Kidney tubule cell (primary cell): Measurements from ENCODE around the gene SIK2.
"Not testable (repeated sequence)": the region's sequence is repeated elsewhere in the genome, so short reads cannot be mapped to it uniquely, and the experiment has no call there.

ENCODE experiments used
- DNase-seq: peaks from one replicate; pipeline ENCODE4 v3.0.0-alpha.2; 2018; ENCODE audit warnings: low spot score

The SIK2 gene

GRCh38 chr11:111624608-111625007 lies 22.4 kb downstream of the SIK2 start:
- DNase-seq = no peak

DNA sequence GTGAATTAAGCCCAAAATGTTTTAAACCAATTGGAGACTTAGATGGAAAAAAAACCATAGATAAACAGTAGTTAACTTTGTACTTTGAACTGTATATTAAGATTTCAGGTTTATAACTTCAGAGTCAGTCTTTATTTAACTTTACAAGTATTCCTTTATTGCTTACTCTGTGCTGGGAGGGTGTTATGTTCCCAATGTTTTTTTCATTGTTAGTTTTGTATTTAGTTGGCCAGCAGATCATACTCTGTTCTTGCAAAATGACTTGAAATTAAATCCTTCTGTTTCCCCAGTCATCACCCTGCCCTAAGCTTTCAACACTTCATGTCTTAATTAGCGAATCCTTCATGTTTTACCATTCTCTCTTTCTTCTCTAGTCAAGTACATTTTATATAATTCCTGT lies 25.3 kb downstream of the SIK2 start:
- no peak for DNase-seq

GRCh38 chr11:111629499-111629898 lies 27.2 kb downstream of the SIK2 start:
- no peak for DNase-seq

GRCh38 chr11:111631024-111631665 lies 28.9 kb downstream of the SIK2 start:
- peak; percentile 69 for DNase-seq

DNA sequence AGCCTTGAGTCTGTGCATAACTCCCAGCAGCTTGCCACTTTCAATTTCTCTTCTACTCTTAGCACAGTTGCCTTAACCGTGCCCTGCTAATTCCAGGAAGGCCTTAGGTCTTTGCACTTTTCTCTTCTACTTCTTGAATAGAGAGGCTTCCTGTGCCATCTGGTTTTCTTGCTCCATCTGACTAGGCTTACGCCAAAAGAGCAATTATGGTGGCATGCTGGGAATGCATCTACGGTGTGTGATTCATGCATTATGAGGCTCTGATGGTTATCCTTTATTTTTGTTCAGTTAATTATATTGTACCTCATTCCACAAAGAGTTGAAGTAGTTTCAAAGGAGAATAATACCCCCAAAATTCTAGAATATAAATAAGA lies 29.4 kb downstream of the SIK2 start:
- DNase-seq = peak; percentile 84

DNA sequence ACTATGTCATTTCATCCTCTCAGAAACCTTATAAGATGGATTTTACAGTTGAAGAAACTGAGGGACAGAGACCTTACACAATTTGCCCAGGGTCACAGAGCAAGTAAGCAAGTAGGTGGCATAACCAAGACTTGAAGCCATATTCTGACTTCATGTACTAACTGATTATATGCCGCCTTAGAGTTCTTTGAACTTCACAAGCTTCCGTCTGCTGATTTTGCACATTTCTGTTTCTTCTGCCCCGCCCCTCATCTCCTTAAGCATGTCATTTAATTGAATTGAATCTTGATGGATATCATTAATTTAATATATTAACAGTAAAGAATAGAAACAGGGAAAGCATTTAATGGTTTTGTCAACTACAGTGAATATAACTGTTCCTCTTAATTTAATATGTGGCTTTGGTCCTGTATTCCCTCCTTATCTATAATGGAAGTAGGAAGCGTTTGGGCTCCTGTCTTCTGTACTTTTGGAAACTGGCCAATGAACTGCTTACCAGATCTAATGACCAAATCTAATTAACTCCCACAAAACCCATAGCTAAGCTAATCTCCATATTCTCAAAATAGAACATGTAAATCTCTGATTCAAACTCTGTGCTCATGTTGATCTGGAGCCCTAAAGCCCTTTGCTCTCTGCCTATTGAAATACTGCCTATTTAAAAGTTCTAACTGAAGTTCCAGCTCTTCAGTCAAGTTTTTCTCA lies 30.4 kb downstream of the SIK2 start:
- no peak for DNase-seq

- no peak for DNase-seq
Observed at GRCh38 chr11:111633248-111633647, 31.0 kb downstream of the SIK2 start.

DNA sequence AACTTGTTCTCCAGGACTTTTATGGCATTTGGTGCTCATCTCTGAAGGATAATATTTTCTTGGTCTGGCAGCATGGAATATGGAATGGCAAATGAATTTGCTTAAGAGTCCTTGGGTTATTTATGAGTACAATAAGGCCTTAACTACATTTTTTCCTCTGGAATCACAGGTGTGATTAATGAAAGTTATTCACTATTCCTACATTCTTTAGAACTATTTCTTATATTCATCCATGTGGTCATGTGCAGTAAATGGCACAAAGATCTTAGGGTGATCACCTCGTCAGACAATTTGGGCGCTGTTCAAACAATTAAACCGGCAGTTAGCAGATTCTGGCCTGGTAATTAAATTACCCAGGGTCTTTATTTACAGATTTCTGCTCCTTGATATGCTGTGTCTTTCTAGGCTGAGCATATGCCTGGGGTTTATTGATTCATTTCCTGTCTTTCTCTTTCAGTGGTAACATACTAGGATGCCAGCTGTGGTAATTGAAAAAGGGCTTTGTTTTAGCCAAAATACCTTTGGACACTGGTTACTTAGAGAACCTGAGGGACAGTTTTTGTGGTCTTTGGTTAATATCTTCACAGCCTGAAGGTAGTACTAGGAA lies 31.6 kb downstream of the SIK2 start:
- DNase-seq = peak; percentile 64

DNA sequence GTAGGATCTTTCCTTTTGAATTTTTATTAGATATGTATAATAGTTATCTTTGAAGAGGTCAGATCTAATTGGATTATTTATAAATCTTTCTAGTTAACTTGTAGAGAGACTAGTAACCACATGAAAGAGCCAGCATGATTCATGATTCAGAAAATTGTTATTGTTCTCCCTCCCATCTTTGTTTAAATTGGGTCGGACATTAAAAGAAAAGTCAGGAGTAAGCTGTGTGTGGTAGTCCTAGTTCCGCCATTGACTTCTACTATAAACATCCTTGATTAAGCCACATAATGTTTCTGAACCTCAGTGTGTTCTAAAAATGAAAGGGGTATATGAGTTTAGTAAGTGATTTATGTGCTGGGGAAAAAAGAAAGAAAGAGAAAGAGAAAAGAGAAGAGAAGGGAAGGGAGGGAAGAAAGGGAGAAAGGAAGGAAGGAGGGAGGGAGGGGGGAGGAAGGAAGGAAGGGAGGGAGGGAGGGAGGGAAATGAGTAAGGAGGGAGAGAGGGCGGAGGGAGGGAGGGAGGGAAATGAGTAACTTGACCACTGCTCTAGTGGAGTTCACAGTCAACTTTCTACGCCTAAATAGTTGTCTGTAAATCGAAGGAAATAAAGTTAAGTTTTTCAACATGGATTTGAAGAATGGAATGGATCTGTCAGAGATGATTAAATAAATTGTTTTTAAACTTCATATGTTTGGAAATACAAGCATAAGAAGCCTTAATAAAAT lies 32.9 kb downstream of the SIK2 start:
- DNase-seq = peak; percentile 64

- DNase-seq = peak; percentile 63
Observed at GRCh38 chr11:111635706-111636045, 33.4 kb downstream of the SIK2 start.

DNA sequence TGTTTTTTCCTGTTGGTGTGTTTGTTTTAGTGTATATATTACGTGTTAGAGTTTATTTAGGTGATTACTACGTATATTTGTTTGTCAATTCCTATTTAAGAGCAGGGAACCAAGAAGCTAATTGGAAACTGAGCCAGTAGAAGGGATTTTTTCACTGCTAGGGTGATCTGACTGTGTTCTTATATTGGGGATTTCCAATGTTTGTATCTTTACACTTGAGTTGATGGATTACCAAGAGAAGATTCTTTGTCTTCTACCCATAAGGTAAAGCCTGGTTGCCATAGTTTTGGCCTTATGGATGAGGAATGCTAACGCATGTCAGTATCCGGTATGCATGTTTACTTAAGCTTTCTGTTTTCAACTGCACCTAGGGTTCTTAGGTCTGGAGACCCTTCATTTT lies 35.6 kb downstream of the SIK2 start:
- DNase-seq = no peak

DNA sequence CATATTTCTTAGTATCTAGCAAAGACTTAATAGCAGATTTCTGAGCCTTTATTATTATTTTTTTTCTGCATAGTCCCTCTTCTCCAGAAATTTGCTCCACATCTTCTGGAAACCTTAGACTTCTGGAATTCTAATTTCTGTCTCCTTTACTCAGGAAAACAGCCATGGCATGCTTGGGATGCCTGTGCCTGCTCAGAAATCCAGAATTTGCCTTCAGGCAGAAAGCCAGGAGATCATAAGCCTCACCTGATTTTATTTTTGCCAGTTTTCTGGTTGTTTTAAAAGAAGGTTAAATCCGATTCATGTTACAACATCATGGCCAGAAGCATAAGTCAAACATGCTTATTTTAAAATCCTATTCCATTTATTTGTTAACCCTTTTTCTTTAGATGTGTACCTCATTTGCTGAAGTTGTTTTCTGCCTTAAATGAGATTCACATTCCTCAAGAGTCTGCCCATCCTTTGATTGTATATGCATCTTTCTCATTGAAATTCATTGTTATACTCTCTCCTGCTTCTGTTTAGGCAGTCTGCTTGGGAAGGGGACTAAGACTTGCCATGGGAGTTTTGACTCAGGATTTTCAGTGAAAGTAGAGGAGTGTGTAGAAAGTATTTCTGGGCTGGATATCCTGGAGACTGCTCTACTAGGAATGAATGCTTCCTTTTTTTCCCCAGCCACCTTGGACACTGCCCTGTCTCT lies 37.1 kb downstream of the SIK2 start:
- DNase-seq = no peak

DNA sequence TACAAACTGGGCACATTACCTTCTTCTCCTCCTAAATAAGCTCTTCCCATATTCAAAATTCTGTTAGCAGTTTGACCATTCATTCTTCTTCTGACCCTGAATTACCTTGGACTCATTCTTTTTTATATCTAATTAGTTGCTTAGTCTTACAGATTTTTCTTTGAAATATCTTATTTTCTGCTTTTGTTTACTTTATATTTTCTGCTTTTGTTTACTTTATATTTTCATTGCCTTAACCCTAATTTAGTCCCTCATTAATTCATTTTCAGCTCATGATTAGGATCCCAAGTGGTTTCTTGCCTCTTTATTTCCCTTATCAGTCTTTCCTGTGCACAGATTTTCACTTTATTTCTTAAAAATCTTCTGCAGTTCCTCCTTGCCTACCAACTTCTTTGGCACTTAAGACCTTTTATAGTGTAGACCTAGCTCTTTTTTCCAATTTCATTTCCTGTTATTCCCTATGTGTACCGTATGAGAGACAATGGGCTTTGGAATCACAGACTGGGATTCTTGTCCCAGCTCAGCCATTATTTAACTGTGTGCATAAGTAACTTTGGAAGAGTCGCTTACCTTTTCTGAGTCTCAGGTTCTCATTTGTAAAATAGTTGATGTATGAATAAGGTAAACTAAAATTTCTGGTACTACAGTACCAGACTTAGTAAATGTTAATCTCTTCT lies 39.2 kb downstream of the SIK2 start:
- DNase-seq = no peak

GRCh38 chr11:111642542-111642941 lies 40.3 kb downstream of the SIK2 start:
- DNase-seq = peak; percentile 87

DNA sequence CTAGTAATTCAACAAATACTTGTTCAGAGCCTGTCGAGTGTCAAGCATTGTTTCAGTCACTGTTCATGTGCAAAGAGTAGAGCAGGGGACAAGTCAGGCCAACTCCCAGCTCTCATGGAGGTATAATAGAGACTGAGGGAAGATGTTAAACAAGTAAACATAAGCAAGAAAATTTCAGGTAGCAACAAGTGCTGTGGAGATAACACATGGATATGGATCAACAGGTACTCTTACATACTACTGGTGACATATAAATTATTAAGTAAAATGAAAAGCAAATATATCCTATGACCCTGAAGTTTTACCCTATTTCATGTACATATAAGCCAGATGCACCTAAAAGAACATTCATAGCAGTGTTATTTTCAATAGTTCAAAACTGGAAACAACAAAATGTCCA lies 42.7 kb downstream of the SIK2 start:
- DNase-seq = no peak

GRCh38 chr11:111645657-111646316 lies 43.5 kb downstream of the SIK2 start:
- DNase-seq = no peak

GRCh38 chr11:111651336-111651735 lies 49.1 kb downstream of the SIK2 start:
- DNase-seq = peak; percentile 64

GRCh38 chr11:111652184-111652583 lies 49.9 kb downstream of the SIK2 start:
- DNase-seq = no peak

GRCh38 chr11:111654601-111655000 lies 52.4 kb downstream of the SIK2 start:
- DNase-seq = no peak

GRCh38 chr11:111655924-111656323 lies 53.7 kb downstream of the SIK2 start:
- no peak for DNase-seq

GRCh38 chr11:111657905-111658304 lies 55.7 kb downstream of the SIK2 start:
- DNase-seq = not testable (repeated sequence)
